Neural crest cell (in vitro differentiated cells): ENCODE results near the gene RICTOR. TPM values are rescaled to one million over a fixed set of nuclear protein-coding genes. Genes with fewer than 3 reads are reported as not detected.

Experiments used
- DNase-seq: peaks from one replicate; pipeline ENCODE4 v3.0.0; 2021; ENCODE audit warnings: low read depth, mixed read lengths, low spot score
- H3K27ac Mint-ChIP-seq: one replicate; pipeline ENCODE4 v1.8.0; 2021; ENCODE audit warnings: mild to moderate bottlenecking, mixed read lengths; ENCODE audit not compliant: unreplicated experiment
- H3K27me3 Mint-ChIP-seq: 2 replicates; pipeline ENCODE4 v1.8.0; 2021; ENCODE audit warnings: low read depth, mild to moderate bottlenecking, mixed read lengths
- H3K36me3 Mint-ChIP-seq: 2 replicates; pipeline ENCODE4 v1.8.0; 2021; ENCODE audit warnings: low read depth, mild to moderate bottlenecking, mixed read lengths
- H3K4me1 Mint-ChIP-seq: 2 replicates; pipeline ENCODE4 v1.8.0; 2021; ENCODE audit warnings: mixed read lengths
- H3K4me3 Mint-ChIP-seq: one replicate; pipeline ENCODE4 v1.8.0; 2021; ENCODE audit warnings: mild to moderate bottlenecking, mixed read lengths
- H3K9me3 Mint-ChIP-seq: 2 replicates; pipeline ENCODE4 v1.8.0; 2021; ENCODE audit warnings: mixed read lengths
- total RNA-seq: library from RNA; stranded (reverse); gene quantifications from 2 replicates; pipeline ENCODE4 v1.2.1, GENCODE V29; 2021
- TF ChIP-seq, protein P1 (sequence below): fragments of 200-600 bp; sonication (generic); conservative IDR thresholded peaks from 2 replicates; pipeline ENCODE4 v1.5.0; 2021; ENCODE audit warnings: antibody characterized with exemption, mild to moderate bottlenecking

The RICTOR gene
- total RNA-seq, 1 donor from 2014 or later, result 22.2 TPM

DNA sequence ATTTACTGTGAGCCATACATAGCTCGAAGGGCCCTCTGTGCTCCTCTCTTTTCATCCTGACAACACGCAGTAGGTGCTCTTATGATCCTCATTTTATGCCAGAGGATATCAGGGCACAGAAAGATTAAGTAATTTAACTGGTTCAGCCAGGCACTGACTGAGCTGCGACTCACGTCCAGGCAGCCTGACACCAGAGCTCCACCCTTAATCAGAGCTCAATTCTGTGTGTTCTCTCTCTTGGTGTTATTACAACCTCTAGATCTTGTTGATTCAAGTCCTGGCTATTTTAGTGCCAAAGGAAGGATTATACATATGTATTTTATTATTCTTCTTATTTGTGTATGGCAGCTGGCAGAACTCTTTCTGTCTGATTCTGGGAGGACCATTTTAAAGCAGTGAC is 168.7 kb downstream of the RICTOR start:
- Mint-ChIP-seq H3K36me3 (peaks cover 12% of the 10 kb centered on the region), H3K27me3 (no peaks in the 10 kb centered on the region), H3K9me3 (peaks cover 5% of the 10 kb centered on the region), H3K27ac (no peak overlapping the region), H3K4me3 (no peak overlapping the region), H3K4me1 (no peaks in the 10 kb centered on the region)
- TF ChIP-seq, protein P1, sequence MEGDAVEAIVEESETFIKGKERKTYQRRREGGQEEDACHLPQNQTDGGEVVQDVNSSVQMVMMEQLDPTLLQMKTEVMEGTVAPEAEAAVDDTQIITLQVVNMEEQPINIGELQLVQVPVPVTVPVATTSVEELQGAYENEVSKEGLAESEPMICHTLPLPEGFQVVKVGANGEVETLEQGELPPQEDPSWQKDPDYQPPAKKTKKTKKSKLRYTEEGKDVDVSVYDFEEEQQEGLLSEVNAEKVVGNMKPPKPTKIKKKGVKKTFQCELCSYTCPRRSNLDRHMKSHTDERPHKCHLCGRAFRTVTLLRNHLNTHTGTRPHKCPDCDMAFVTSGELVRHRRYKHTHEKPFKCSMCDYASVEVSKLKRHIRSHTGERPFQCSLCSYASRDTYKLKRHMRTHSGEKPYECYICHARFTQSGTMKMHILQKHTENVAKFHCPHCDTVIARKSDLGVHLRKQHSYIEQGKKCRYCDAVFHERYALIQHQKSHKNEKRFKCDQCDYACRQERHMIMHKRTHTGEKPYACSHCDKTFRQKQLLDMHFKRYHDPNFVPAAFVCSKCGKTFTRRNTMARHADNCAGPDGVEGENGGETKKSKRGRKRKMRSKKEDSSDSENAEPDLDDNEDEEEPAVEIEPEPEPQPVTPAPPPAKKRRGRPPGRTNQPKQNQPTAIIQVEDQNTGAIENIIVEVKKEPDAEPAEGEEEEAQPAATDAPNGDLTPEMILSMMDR, result no peak
- no peak for DNase-seq

DNA sequence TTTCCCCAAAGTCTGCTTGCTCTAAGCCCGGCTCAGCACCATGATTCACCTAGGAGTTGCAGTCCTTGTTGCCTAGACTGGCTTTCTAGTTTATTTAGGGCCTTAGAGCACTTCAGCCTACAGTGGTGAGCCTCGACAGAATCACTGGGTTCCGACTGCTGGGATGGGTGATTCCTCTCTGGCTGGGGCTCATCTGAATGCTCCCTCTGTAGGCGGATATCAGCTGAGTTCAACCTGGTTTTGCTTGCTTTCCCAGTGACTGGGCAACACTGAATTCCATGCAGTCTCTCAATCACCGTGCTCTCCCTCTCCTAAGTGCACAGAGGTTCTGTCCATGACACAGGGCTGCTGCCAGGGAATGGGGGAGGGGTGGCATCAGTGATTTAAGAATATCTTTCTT is 174.3 kb downstream of the RICTOR start:
- Mint-ChIP-seq H3K4me3 (no peak overlapping the region), H3K9me3 (peaks cover 16% of the 10 kb centered on the region), H3K27ac (no peak overlapping the region), H3K4me1 (no peaks in the 10 kb centered on the region), H3K27me3 (no peaks in the 10 kb centered on the region), H3K36me3 (peaks cover 18% of the 10 kb centered on the region)
- no peak for DNase-seq
- TF ChIP-seq, protein P1, result no peak

DNA sequence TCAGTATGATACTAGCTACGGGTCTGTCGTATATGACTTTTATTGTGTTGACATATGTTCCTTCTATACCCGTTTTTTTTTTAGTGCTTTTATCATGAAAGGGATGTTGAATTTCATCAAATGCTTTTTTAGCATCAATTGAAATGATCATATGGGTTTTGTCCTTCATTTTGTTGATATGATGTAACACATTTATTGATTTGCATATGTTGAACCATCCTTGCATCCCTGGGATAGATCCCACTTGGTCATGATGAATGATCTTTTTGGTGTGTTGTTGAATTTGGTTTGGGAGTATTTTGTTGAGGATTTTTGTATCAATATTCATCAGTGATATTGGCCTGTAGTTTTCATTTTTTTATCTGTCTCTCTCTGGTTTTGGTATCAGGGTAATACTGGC is 177.4 kb downstream of the RICTOR start:
- Mint-ChIP-seq H3K27ac (no peak overlapping the region), H3K36me3 (peaks cover 11% of the 10 kb centered on the region), H3K9me3 (peaks cover 23% of the 10 kb centered on the region), H3K27me3 (no peaks in the 10 kb centered on the region), H3K4me1 (no peaks in the 10 kb centered on the region), H3K4me3 (no peak overlapping the region)
- no peak for DNase-seq
- TF ChIP-seq, protein P1, result no peak

DNA sequence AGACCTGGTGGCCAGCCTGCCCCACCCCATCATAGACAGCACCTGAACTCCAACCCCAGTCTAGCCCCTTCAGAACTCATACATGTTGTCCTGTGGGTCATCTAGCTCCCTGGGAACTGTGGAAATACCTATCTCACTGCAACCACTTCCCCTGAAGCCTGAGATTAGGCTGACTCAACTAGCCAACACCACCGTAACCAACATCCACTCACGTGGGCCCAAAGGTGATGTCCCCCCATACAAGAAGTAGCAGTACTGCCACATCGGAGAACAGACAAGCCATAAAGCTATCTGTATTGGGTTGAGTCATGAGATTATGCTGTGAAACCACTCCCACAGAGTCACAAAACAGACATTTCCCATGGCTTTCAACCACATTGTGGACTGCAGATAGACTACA is 181.8 kb downstream of the RICTOR start:
- peaks cover 24% of the 10 kb centered on the region for H3K9me3 Mint-ChIP-seq
- H3K27me3 Mint-ChIP-seq, result no peaks in the 10 kb centered on the region
- no peak for DNase-seq
- no peak overlapping the region for H3K4me3 Mint-ChIP-seq
- H3K4me1 Mint-ChIP-seq, result peaks cover 13% of the 10 kb centered on the region
- no peak overlapping the region for H3K27ac Mint-ChIP-seq
- H3K36me3 Mint-ChIP-seq, result peaks cover 7% of the 10 kb centered on the region
- TF ChIP-seq, protein P1, result no peak

DNA sequence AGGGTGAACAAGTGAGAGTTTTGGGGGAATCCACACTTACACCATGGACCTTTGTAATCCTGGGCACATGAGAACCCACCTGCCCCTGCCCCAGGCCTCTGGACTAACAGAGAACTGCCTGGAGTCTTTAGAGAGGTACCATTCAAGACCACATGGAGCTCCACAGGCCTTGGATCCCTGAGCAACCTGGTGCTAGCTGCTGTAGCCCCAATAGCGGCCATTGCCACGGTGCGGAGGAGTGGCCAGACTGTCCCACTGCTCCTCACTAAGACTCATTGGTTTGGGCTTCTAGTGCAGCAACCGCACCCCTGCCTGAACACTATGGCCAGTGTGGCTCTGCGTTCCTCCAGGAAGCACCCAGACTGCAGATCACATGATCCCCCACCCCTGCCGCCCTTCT is 182.6 kb downstream of the RICTOR start:
- TF ChIP-seq, protein P1, result no peak
- Mint-ChIP-seq H3K27me3 (no peaks in the 10 kb centered on the region), H3K36me3 (peaks cover 3% of the 10 kb centered on the region), H3K27ac (no peak overlapping the region), H3K4me3 (no peak overlapping the region), H3K4me1 (peaks cover 13% of the 10 kb centered on the region), H3K9me3 (peaks cover 20% of the 10 kb centered on the region)
- DNase-seq, result no peak

DNA sequence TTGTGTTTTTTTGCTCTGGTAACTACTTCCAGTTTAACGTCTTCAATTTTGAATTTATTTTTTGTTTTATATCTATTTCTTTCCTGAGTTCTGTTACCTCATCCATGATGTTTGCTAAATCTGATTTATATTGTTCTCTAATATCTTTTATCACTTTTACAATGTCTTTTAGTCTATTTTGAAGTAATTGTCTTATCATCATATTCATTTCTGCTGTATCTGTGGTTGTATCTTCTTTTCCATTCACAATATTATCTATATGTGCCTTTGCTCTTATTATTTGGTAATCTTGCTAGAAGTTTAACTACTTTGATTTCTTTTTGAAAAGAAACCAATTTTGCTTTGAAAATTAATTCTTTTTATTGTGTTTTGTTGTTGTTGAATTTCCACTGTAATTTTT is 184.8 kb downstream of the RICTOR start:
- H3K4me3 Mint-ChIP-seq, result no peak overlapping the region

More for the DNA sequence above, 184.8 kb downstream of the RICTOR start:
- TF ChIP-seq, protein P1, result no peak
- H3K36me3 Mint-ChIP-seq, result peaks cover 5% of the 10 kb centered on the region
- no peaks in the 10 kb centered on the region for H3K27me3 Mint-ChIP-seq
- no peak overlapping the region for H3K27ac Mint-ChIP-seq
- H3K9me3 Mint-ChIP-seq, result peaks cover 12% of the 10 kb centered on the region
- DNase-seq, result no peak
- H3K4me1 Mint-ChIP-seq, result peaks cover 18% of the 10 kb centered on the region
